ENCODE measurements around the gene UBE2G1.

The UBE2G1 gene

DNA sequence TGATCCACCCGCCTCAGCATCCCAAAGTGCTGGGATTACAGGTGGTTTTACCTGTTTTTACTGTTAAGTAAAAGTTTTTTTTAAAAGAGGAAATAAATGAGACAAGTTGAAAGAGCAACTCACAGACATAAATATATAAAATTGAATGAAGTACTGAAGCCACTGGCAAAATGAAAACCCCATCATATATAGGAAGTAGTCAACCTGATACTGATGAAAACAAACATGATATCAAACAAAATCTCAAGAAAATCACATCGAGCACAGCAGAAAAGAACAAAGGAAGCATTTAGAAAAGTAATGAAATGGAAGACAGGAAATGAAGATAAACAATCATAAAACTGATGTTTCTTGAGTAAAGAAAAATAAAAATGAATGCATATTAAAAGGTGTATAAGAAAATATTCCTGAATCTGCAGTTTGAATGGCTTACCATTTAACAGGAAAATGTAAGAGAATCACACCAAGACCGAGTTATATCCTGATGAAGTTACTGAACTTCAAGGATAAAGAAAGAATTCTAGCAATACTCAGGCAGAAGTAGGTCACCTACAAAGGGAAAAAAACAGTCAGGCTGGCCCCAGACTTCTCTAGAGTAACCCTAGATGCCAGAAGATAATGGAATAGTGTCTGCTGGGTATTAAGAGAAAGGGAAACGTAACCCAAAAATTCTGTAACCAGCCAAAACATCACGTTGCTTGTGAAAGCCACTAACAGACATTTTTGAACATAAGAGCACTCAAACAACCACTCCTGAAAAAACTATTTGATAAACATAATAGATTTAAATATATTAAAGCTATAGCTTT, 31.5 kb downstream of the UBE2G1 start:
- no peak overlapping the region for H2AFZ ChIP-seq
- H3K4me1 ChIP-seq: peaks cover 14% of the 10 kb centered on the region
- no peaks in the 10 kb centered on the region for H3K27me3 ChIP-seq (ENCODE audit: control insufficient read depth, insufficient read depth, low read length)
- no peaks in the 10 kb centered on the region for H3K9me3 ChIP-seq (ENCODE audit: control insufficient read depth, low read length)
- peaks cover 36% of the 10 kb centered on the region for H3K79me2 ChIP-seq
- H3K4me3 ChIP-seq (ENCODE audit: low read depth, low read length): no peak overlapping the region
- peak overlapping the region; percentile 17 for H3K4me2 ChIP-seq (ENCODE audit: low read length)
- TF ChIP-seq, protein P1, sequence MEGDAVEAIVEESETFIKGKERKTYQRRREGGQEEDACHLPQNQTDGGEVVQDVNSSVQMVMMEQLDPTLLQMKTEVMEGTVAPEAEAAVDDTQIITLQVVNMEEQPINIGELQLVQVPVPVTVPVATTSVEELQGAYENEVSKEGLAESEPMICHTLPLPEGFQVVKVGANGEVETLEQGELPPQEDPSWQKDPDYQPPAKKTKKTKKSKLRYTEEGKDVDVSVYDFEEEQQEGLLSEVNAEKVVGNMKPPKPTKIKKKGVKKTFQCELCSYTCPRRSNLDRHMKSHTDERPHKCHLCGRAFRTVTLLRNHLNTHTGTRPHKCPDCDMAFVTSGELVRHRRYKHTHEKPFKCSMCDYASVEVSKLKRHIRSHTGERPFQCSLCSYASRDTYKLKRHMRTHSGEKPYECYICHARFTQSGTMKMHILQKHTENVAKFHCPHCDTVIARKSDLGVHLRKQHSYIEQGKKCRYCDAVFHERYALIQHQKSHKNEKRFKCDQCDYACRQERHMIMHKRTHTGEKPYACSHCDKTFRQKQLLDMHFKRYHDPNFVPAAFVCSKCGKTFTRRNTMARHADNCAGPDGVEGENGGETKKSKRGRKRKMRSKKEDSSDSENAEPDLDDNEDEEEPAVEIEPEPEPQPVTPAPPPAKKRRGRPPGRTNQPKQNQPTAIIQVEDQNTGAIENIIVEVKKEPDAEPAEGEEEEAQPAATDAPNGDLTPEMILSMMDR (IDR thresholded peaks at IDR 0.05): no peak
- H3K27ac ChIP-seq: no peak overlapping the region
- H3K36me3 ChIP-seq (ENCODE audit: control insufficient read depth, insufficient read depth, low read length): no peaks in the 10 kb centered on the region
- no peak overlapping the region for H3K9ac ChIP-seq

DNA sequence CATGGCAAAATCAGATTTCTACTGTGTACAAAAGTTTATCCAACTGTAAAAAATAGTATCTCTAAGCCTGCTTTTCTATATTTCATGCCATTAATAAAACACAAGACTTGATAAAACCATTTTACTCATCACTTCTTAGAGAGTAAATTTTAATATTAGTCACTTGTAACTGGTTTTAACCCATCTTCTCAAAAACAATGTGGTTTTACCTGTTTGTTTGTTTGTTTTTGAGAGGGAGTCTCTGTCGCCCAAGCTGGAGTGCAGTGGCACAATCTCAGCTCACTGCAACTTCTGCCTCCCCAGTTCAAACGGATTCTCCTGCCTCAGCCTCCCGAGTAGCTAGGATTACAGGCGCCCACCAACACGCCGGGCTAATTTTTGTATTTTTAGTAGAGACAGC, 32.1 kb downstream of the UBE2G1 start:
- Histone ChIP-seq H3K79me2 (peaks cover 33% of the 10 kb centered on the region), H3K4me2 (ENCODE audit: low read length) (no peak overlapping the region), H3K27ac (no peak overlapping the region), H3K9me3 (ENCODE audit: control insufficient read depth, low read length) (no peaks in the 10 kb centered on the region), H3K4me3 (ENCODE audit: low read depth, low read length) (no peak overlapping the region), H3K36me3 (ENCODE audit: control insufficient read depth, insufficient read depth, low read length) (no peaks in the 10 kb centered on the region), H3K27me3 (ENCODE audit: control insufficient read depth, insufficient read depth, low read length) (no peaks in the 10 kb centered on the region), H3K9ac (no peak overlapping the region), H2AFZ (no peak overlapping the region), H3K4me1 (peaks cover 14% of the 10 kb centered on the region)
- TF ChIP-seq, protein P1 (IDR thresholded peaks at IDR 0.05): no peak

DNA sequence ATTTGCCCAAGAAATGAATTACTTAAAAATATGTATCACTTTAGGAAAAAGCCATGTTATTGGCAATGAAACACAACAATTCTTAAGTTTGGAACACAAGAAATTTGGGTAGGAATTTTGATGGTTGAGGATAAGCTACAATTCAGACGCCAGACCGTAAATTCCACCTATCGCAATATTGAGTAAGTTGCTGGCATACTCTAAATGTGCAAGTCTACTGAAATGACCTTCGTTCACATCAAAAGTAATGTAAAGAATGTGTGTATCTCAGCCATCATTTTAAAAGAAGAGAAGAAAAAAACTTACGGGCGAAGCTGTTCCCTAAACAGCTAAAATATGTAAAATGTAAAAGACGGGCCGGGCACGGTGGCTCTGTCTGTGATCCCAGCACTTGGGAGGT, 33.4 kb downstream of the UBE2G1 start:
- no peak overlapping the region for H2AFZ ChIP-seq
- H3K36me3 ChIP-seq (ENCODE audit: control insufficient read depth, insufficient read depth, low read length): no peaks in the 10 kb centered on the region
- no peak overlapping the region for H3K27ac ChIP-seq
- H3K4me1 ChIP-seq: peaks cover 14% of the 10 kb centered on the region
- no peaks in the 10 kb centered on the region for H3K9me3 ChIP-seq (ENCODE audit: control insufficient read depth, low read length)
- H3K9ac ChIP-seq: no peak overlapping the region
- peaks cover 36% of the 10 kb centered on the region for H3K79me2 ChIP-seq
- no peak overlapping the region for H3K4me2 ChIP-seq (ENCODE audit: low read length)
- H3K4me3 ChIP-seq (ENCODE audit: low read depth, low read length): no peak overlapping the region
- TF ChIP-seq, protein P1 (IDR thresholded peaks at IDR 0.05): no peak
- no peaks in the 10 kb centered on the region for H3K27me3 ChIP-seq (ENCODE audit: control insufficient read depth, insufficient read depth, low read length)

DNA sequence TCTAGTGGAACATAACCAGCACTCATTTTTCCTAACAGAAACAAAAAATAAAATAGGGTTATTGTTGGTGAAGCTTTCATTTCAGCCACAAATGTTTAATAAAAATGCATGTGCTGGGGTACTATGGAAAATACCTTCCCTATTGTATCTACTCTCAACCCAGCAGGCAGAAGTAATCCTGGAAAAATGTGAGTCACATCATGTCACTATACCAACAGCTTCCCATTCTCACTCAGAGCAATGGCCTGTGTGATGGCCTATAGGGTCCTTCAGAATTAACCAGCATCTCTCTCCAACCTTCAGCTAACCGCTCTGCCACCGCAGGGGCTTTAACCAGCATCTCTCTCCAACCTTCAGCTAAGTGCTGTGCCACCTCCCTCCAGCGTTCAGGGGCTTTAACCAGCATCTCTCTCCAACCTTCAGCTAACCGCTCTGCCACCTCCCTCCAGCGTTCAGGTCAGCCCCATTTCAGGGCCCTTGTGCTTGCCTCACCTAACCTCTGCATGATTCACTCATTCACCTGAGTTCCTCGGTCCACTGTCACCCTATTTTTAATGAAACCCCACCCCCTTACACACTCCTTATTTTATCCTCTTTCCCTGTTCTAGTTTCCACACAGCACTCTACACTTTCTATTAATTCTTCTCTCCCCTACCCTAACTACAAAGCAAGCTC, 34.0 kb downstream of the UBE2G1 start:
- no peak overlapping the region for H3K4me2 ChIP-seq (ENCODE audit: low read length)
- H3K9ac ChIP-seq: no peak overlapping the region
- H2AFZ ChIP-seq: no peak overlapping the region
- no peaks in the 10 kb centered on the region for H3K27me3 ChIP-seq (ENCODE audit: control insufficient read depth, insufficient read depth, low read length)
- H3K4me1 ChIP-seq: peaks cover 14% of the 10 kb centered on the region
- TF ChIP-seq, protein P1 (IDR thresholded peaks at IDR 0.05): no peak
- H3K36me3 ChIP-seq (ENCODE audit: control insufficient read depth, insufficient read depth, low read length): no peaks in the 10 kb centered on the region
- no peak overlapping the region for H3K27ac ChIP-seq
- H3K79me2 ChIP-seq: peaks cover 36% of the 10 kb centered on the region
- H3K9me3 ChIP-seq (ENCODE audit: control insufficient read depth, low read length): no peaks in the 10 kb centered on the region
- no peak overlapping the region for H3K4me3 ChIP-seq (ENCODE audit: low read depth, low read length)
